Measurements from ENCODE around the gene UPK3B.
"Not testable (repeated sequence)": the region's sequence is repeated elsewhere in the genome, so short reads cannot be mapped to it uniquely, and the experiment has no call there.

DNA sequence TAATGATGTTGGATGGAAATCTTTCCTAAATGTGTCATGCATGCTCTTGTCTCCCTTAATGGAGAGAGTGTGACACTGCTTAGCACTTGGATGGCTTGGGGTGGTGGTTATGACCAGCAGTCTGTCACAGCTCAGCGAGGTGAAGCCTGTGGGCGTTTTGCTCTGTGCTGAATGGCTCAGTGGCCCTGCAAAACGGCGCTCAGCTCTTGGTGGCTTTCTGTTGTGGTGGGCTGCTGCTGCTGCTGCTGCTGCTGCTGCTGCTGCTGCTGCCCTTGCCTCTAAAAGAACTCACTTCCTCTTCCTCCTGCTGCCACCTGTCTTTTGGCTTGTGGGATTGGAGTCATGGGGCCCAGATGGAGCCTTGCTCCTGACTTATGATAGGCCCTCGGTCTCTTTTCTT, 23.7 kb upstream of the UPK3B start:
- TF ChIP-seq, protein P1, sequence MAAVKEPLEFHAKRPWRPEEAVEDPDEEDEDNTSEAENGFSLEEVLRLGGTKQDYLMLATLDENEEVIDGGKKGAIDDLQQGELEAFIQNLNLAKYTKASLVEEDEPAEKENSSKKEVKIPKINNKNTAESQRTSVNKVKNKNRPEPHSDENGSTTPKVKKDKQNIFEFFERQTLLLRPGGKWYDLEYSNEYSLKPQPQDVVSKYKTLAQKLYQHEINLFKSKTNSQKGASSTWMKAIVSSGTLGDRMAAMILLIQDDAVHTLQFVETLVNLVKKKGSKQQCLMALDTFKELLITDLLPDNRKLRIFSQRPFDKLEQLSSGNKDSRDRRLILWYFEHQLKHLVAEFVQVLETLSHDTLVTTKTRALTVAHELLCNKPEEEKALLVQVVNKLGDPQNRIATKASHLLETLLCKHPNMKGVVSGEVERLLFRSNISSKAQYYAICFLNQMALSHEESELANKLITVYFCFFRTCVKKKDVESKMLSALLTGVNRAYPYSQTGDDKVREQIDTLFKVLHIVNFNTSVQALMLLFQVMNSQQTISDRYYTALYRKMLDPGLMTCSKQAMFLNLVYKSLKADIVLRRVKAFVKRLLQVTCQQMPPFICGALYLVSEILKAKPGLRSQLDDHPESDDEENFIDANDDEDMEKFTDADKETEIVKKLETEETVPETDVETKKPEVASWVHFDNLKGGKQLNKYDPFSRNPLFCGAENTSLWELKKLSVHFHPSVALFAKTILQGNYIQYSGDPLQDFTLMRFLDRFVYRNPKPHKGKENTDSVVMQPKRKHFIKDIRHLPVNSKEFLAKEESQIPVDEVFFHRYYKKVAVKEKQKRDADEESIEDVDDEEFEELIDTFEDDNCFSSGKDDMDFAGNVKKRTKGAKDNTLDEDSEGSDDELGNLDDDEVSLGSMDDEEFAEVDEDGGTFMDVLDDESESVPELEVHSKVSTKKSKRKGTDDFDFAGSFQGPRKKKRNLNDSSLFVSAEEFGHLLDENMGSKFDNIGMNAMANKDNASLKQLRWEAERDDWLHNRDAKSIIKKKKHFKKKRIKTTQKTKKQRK (IDR thresholded peaks at IDR 0.05; ENCODE audit: low read depth, low read length), result not testable (repeated sequence)
- not testable (repeated sequence) for TF ChIP-seq SMC3 (IDR thresholded peaks at IDR 0.05; ENCODE audit: borderline replicate concordance, low read length); SP1 (IDR thresholded peaks at IDR 0.05; ENCODE audit: low read depth, low read length); JUND (IDR thresholded peaks at IDR 0.05; ENCODE audit: low read depth, low read length); RFX5 (IDR thresholded peaks at IDR 0.05; ENCODE audit: low read depth, low read length)
- TF ChIP-seq, protein P2, sequence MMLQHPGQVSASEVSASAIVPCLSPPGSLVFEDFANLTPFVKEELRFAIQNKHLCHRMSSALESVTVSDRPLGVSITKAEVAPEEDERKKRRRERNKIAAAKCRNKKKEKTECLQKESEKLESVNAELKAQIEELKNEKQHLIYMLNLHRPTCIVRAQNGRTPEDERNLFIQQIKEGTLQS (IDR thresholded peaks at IDR 0.05; ENCODE audit: borderline replicate concordance, extremely low read depth, low read depth, low read length), result not testable (repeated sequence)
- TF ChIP-seq, protein P3, sequence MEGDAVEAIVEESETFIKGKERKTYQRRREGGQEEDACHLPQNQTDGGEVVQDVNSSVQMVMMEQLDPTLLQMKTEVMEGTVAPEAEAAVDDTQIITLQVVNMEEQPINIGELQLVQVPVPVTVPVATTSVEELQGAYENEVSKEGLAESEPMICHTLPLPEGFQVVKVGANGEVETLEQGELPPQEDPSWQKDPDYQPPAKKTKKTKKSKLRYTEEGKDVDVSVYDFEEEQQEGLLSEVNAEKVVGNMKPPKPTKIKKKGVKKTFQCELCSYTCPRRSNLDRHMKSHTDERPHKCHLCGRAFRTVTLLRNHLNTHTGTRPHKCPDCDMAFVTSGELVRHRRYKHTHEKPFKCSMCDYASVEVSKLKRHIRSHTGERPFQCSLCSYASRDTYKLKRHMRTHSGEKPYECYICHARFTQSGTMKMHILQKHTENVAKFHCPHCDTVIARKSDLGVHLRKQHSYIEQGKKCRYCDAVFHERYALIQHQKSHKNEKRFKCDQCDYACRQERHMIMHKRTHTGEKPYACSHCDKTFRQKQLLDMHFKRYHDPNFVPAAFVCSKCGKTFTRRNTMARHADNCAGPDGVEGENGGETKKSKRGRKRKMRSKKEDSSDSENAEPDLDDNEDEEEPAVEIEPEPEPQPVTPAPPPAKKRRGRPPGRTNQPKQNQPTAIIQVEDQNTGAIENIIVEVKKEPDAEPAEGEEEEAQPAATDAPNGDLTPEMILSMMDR (IDR thresholded peaks at IDR 0.05 in 2 of 3, conservative IDR thresholded peaks at IDR 0.05 in 1 of 3; ENCODE audit: control insufficient read depth in 2 of 3, extremely low read depth in 1 of 3, insufficient read depth in 1 of 3, low read depth in 3 of 3, low read length in 3 of 3), result not testable (repeated sequence)

Data from GM12878 (cell line).